Neural cell (in vitro differentiated cells): Measurements from ENCODE around the gene KATNAL2.

Experiments
- CTCF ChIP-seq: fragments of 450-650 bp; IDR thresholded peaks from 2 replicates; pipeline ENCODE4 v1.5.1; 2014; ENCODE audit warnings: antibody characterized with exemption, mild to moderate bottlenecking, moderate library complexity; ENCODE audit not compliant: poor library complexity, severe bottlenecking
- EP300 ChIP-seq: fragments of 450-650 bp; conservative IDR thresholded peaks from 2 replicates; pipeline ENCODE4 v1.6.1; 2014; ENCODE audit warnings: antibody characterized with exemption, mild to moderate bottlenecking, moderate library complexity; ENCODE audit not compliant: poor library complexity, severe bottlenecking
- MXI1 ChIP-seq: fragments of 450-650 bp; conservative IDR thresholded peaks from 2 replicates; pipeline ENCODE4 v1.6.1; 2014; ENCODE audit warnings: antibody characterized with exemption, mild to moderate bottlenecking; ENCODE audit not compliant: poor library complexity, severe bottlenecking

GRCh38 chr18:46910856-46911255 lies 6.5 kb upstream of the KATNAL2 start:
- TF ChIP-seq CTCF = no peak
- no peak for TF ChIP-seq EP300
- no peak for TF ChIP-seq MXI1
